GM10266 (cell line): ENCODE data around the gene RPGRIP1L.

Experiments
- DNase-seq: peaks from one replicate; pipeline ENCODE4 v3.0.0; 2012; ENCODE audit errors: extremely low spot score
- TF ChIP-seq, protein P1 (sequence below): IDR thresholded peaks from 2 replicates; pipeline ENCODE4 v1.5.1; 2012; ENCODE audit warnings: mild to moderate bottlenecking, low read depth; ENCODE audit not compliant: control insufficient read depth, insufficient read depth; ENCODE audit errors: missing control alignments

Gene RPGRIP1L

DNA sequence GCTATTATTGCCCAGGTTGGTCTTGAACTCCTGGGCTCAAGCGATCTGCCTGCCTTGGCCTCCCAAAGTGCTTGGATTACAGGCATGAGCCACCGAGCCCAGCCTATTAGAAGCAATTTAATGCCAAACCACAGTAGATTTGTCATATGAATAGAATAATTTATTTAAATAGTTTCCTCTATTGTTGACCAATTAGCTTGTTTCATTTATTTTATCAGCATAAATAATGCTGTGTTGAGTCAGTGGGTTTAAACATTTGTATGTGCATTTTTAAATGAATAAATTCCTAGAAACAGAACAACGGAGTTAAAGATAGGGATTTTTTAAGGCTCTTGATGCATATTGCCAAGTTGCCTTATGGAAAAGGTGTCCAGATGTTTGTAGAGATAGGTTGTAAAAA lies 27.0 kb upstream of the RPGRIP1L start:
- TF ChIP-seq, protein P1, sequence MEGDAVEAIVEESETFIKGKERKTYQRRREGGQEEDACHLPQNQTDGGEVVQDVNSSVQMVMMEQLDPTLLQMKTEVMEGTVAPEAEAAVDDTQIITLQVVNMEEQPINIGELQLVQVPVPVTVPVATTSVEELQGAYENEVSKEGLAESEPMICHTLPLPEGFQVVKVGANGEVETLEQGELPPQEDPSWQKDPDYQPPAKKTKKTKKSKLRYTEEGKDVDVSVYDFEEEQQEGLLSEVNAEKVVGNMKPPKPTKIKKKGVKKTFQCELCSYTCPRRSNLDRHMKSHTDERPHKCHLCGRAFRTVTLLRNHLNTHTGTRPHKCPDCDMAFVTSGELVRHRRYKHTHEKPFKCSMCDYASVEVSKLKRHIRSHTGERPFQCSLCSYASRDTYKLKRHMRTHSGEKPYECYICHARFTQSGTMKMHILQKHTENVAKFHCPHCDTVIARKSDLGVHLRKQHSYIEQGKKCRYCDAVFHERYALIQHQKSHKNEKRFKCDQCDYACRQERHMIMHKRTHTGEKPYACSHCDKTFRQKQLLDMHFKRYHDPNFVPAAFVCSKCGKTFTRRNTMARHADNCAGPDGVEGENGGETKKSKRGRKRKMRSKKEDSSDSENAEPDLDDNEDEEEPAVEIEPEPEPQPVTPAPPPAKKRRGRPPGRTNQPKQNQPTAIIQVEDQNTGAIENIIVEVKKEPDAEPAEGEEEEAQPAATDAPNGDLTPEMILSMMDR: no peak
- DNase-seq: no peak

DNA sequence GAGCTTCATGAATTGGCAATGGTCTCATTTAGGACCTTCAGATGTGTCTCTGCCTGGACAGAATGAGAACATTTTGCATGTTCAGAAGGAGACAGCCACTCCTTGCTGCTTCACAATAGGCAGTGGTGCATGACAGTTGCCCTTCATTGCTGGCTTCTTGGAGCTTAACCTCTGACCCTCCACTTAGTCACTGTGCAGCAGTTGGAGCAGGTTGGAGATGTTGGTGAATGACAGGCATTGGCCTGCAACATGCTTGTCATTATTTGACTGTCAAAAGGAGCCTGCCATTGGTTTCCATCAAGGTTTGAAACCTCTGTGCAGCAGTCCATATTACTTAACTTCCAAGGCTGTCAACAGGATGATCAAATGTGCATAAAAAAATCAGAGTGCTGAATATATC lies 23.0 kb upstream of the RPGRIP1L start:
- TF ChIP-seq, protein P1: no peak

DNA sequence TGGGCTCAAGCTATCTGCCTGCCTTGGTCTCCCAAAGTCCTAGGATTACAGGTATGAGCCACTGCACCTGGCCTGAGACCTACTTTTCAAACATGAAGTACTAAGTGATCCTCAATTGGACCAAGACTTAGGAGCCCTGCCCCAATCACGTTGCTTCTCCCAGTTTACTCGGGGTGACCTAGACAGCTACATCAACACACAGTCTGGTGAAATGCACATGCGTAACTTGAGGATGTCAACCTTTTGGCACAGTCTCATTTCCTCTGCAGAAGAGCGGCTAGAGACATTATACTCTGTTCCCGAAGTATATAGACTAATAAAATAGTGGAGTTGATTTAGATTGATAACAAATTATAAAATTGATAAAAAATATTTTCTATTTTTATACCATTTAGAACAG lies 17.4 kb upstream of the RPGRIP1L start:
- no peak for DNase-seq
- TF ChIP-seq, protein P1: no peak

More for the DNA sequence above, 23.0 kb upstream of the RPGRIP1L start:
- no peak for DNase-seq

DNA sequence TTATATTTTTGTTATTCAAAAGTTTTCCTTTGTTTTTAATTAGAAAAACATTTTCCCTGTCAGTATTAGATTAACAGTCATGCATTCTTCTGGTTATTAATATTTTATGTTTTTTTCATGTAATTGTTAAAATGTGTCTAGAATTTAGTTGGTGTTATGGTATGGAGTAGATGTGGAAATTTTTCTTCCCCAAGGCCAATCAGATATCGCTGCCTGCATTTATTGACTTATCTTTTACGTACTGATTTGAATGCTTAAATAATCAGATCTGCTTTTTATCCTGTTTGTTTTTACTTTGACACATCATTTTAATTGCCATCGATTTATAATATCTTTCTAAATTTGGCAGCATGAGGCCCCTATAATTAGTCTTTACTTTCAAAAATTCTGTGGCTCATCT lies 13.9 kb upstream of the RPGRIP1L start:
- no peak for DNase-seq
- TF ChIP-seq, protein P1: no peak

DNA sequence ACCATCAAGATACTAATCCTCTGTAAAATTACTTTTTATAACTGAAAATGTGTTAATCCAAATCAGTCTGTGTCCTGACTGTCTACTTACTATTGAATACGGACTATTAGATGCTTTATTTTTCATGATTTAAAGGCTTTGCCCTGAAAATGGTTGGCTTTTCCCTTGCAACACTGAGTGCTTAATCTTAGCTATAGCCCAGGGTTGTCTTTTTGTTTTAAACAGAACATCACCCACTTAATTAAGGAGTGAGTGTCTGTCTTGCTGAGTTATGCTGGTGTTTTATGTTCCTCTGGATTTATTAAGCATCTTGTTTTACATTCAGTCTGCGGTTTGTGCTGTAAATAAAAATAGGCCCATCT lies 11.3 kb upstream of the RPGRIP1L start:
- TF ChIP-seq, protein P1: no peak
- no peak for DNase-seq

DNA sequence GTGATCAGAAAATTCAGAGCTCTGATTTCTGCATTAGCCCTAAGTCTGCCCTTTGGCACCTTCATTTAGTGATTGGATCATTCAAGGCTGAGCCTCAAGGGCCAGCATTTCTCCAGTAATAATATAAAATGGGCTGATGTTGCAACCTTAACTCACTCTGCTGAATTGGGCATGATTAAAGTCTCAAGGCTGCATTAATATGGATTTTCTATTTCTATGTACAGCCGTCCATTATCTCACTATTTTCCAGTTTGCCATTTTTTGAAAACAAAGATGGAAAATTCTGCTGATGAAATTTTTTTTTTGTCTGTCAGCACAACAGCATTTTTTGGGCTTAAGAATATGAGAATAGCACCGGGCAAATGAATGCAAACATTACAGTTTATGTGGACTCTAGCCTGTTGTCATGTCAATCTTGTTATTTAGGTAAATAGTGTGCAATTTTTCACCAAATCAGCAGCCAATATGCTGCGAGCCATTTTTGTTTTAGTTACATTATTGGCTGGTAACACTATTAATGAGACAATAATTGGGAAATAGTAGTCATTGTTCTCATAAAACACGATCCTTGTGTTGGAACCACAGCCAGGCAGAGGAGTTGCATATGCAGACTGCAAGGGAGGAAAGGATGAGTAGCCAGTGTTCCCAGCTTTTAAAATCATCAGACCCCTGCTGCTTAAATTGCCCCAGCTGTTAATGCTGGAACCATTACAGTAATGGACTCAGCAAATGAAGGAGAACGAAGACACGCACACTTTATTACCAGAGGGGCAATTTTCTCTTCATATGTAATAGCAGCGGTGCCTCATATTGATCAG lies 10.8 kb upstream of the RPGRIP1L start:
- no peak for DNase-seq
- TF ChIP-seq, protein P1: no peak

DNA sequence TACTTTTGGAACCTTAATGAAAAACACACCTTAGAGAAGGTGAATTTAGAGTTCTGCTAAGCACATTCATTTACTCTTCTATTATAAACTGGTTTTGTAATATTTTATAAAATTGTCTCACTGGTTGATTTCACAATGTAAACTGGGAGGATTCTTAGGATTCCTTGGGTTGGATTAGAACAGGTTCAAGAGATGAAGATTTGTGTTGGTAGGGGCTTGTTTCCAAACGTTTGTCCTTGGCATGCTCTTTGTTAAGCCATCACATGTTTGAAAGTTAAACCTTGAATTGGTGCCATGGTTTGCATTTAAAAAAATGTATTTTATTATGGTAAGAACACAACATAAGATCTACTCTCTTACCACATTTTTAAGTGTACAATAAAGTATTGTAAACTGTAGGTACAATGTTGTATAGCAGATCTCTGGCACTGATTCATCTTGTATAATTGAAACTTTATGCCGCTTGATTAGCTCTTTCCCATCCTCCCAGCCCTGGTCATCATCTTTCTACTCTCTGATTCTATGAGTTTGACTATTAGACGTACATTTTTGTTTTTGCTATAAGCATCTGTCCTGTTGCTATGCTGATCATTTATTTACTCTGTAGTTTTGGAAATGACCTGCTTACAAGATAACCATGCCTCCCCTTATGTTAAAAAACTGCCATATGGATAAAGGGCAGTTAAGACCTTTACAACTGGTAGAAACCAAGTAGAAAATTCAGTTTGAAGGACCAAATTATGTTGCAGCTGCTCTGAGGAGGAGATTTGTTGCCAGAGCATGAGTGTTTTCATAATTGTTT lies 9.9 kb upstream of the RPGRIP1L start:
- DNase-seq: no peak
- TF ChIP-seq, protein P1: no peak
